ENCODE measurements around the gene LRRC55.

DNA sequence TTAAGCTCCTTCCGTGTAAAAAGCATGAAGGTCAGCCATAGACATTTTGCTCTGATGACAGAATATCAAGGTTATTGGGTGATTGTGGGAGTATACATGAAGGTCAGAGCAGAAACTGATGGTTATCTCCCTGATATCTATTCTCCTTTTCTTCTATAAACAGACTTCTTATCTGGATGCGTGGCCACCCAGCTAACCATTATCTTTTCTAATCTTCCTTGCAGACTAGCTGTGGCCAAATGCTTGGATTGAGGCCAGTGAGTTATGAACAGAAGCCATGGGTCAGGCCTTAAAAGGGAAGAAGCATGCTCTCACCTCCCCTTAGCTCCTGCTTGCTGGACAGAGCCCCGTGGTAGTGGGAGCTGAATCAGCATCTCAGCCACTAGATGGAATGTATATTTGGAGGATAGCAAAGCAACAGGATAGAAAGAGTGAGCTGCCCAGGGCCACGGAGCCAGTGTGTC is 31.3 kb upstream of the LRRC55 start:
- TF ChIP-seq, protein P1, sequence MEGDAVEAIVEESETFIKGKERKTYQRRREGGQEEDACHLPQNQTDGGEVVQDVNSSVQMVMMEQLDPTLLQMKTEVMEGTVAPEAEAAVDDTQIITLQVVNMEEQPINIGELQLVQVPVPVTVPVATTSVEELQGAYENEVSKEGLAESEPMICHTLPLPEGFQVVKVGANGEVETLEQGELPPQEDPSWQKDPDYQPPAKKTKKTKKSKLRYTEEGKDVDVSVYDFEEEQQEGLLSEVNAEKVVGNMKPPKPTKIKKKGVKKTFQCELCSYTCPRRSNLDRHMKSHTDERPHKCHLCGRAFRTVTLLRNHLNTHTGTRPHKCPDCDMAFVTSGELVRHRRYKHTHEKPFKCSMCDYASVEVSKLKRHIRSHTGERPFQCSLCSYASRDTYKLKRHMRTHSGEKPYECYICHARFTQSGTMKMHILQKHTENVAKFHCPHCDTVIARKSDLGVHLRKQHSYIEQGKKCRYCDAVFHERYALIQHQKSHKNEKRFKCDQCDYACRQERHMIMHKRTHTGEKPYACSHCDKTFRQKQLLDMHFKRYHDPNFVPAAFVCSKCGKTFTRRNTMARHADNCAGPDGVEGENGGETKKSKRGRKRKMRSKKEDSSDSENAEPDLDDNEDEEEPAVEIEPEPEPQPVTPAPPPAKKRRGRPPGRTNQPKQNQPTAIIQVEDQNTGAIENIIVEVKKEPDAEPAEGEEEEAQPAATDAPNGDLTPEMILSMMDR (optimal IDR thresholded peaks at IDR 0.05 in 1 of 3, IDR thresholded peaks at IDR 0.05 in 1 of 3, conservative IDR thresholded peaks at IDR 0.05 in 1 of 3; ENCODE audit: extremely low read depth in 1 of 3, insufficient read depth in 2 of 3, low read length in 3 of 3): no peak
- TF ChIP-seq EZH2 (IDR thresholded peaks at IDR 0.05; ENCODE audit: low read length): no peak

Measured in keratinocyte (primary cell).